HG03520 (cell line): ENCODE measurements around the gene KLF2.
"Not testable (repeated sequence)": the region's sequence is repeated elsewhere in the genome, so short reads cannot be mapped to it uniquely, and the experiment has no call there.

ENCODE experiments used
- ATAC-seq: cut with Tn5 transposase; IDR thresholded peaks from one replicate; pipeline ENCODE4 v1.9.1; 2021; ENCODE audit warnings: mild to moderate bottlenecking, moderate library complexity; ENCODE audit not compliant: unreplicated experiment

KLF2 gene

GRCh38 chr19:16336571-16336970 is 11.9 kb downstream of the KLF2 start:
- ATAC-seq = no peak

GRCh38 chr19:16337809-16338469 is 13.3 kb downstream of the KLF2 start:
- ATAC-seq = no peak

GRCh38 chr19:16338470-16339360 is 14.1 kb downstream of the KLF2 start:
- no peak for ATAC-seq

GRCh38 chr19:16339361-16339725 is 14.7 kb downstream of the KLF2 start:
- no peak for ATAC-seq

- ATAC-seq = no peak
Observed at GRCh38 chr19:16340092-16340491, 15.5 kb downstream of the KLF2 start.

GRCh38 chr19:16340654-16341053 is 16.0 kb downstream of the KLF2 start:
- no peak for ATAC-seq

- peak; percentile 58 for ATAC-seq
Observed at GRCh38 chr19:16342002-16342715, 17.5 kb downstream of the KLF2 start.

GRCh38 chr19:16343156-16343555 is 18.5 kb downstream of the KLF2 start:
- no peak for ATAC-seq

GRCh38 chr19:16345457-16345856 is 20.8 kb downstream of the KLF2 start:
- no peak for ATAC-seq

GRCh38 chr19:16347099-16347498 is 22.5 kb downstream of the KLF2 start:
- not testable (repeated sequence) for ATAC-seq

GRCh38 chr19:16347706-16348105 is 23.1 kb downstream of the KLF2 start:
- no peak for ATAC-seq

- no peak for ATAC-seq
Observed at GRCh38 chr19:16349551-16350152, 25.0 kb downstream of the KLF2 start.

- ATAC-seq = no peak
Observed at GRCh38 chr19:16351133-16351809, 26.6 kb downstream of the KLF2 start.

- ATAC-seq = no peak
Observed at GRCh38 chr19:16355293-16356043, 30.8 kb downstream of the KLF2 start.

- ATAC-seq = no peak
Observed at GRCh38 chr19:16358456-16358855, 33.8 kb downstream of the KLF2 start.

GRCh38 chr19:16359074-16359473 is 34.4 kb downstream of the KLF2 start:
- ATAC-seq = no peak

GRCh38 chr19:16359964-16360363 is 35.3 kb downstream of the KLF2 start:
- ATAC-seq = no peak

- no peak for ATAC-seq
Observed at GRCh38 chr19:16360738-16361137, 36.1 kb downstream of the KLF2 start.

GRCh38 chr19:16361254-16361653 is 36.6 kb downstream of the KLF2 start:
- ATAC-seq = no peak

- ATAC-seq = no peak
Observed at GRCh38 chr19:16361926-16362325, 37.3 kb downstream of the KLF2 start.
